Measurements from ENCODE around the gene DCC. TPM values are rescaled to one million over a fixed set of nuclear protein-coding genes. Genes with fewer than 3 reads are reported as not detected.

DCC gene
- total RNA-seq, 1 experiment from 2014 or later, result not detected

DNA sequence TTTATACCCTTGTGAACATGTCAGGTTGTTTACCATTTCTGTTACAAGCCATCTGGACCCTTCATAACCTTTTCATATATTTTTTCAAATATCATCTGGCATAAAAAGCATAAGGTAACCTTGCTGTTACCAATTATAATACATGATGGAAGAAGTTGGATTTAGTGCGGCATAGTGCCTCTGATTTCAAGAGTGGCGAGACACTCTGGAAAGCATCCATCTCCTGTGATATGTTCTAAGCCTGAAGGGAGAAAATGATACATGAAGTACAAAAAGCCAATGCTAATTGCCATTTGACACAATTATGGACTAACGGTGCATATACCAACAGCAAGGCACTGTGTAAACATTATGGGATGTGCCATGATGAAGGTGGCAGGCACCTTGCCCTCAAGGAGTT, 75.1 kb downstream of the DCC start:
- Histone ChIP-seq H3K36me3 (no peaks in the 10 kb centered on the region), H3K27ac (no peak overlapping the region), H3K4me3 (no peak overlapping the region), H3K27me3 (replicated peaks) (no peaks in the 10 kb centered on the region), H3K9me3 (replicated peaks) (no peaks in the 10 kb centered on the region), H3K4me1 (replicated peaks) (no peaks in the 10 kb centered on the region)
- no peak for DNase-seq (ENCODE audit: low read depth in 1 of 2, low spot score in 2 of 2)

DNA sequence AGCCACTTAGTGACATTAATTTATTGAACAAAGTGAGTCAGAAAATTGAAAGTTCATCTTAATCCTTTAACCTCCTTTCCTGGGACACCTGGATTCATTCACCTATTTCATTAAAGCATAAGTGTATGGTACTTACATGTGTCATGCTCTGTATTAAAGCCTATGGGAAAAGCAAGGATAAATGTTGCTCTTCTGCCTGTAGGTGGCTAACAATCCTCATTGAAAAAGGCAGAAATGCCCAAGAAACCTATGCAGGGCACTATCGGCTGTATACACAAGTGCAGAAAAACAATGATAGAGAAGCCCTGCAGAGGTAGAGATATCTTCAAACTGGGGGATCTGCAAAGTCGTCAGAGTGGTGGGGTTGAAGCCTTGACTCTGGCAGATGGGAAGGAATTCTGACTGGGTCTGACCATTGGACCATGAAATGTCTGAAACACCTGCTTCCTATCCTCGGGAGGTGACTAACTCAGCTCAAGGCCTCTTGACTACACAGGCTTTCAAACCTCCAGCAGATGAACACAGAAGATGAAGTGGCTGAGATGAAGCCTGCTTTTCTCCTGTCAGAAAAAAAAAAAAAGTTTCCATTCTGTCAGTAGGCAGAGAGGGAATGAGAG, 83.1 kb downstream of the DCC start:
- no peak overlapping the region for H3K27ac ChIP-seq
- H3K9me3 ChIP-seq (replicated peaks), result no peaks in the 10 kb centered on the region; the same call in none of the 2 replicates
- H3K4me3 ChIP-seq, result no peak overlapping the region
- no peaks in the 10 kb centered on the region for H3K27me3 ChIP-seq (replicated peaks)
- DNase-seq (ENCODE audit: low read depth in 1 of 2, low spot score in 2 of 2), result no peak
- no peaks in the 10 kb centered on the region for H3K36me3 ChIP-seq
- H3K4me1 ChIP-seq (replicated peaks), result no peaks in the 10 kb centered on the region

DNA sequence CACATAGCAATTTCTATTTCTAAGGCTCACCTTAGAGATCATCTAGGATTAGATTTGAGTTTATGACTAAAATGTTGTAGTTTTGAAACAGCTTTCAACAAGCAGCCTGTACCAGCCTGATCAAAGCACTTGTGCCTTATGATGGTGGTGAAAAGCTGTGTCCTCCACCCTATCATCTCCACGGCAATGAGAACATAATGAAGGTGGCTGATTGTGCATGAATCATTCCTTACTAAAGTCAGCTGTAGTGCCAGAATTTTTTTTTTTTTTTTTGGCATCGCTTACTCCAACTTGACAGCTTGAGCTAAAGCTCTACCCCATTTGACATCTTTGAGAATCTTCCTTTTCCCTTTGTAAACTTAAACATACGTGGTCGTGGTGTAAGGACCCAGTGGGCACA, 86.0 kb downstream of the DCC start:
- Histone ChIP-seq H3K36me3 (no peaks in the 10 kb centered on the region), H3K4me1 (replicated peaks) (no peaks in the 10 kb centered on the region), H3K27me3 (replicated peaks) (no peaks in the 10 kb centered on the region; the same call in 1 of the 2 replicates), H3K4me3 (no peak overlapping the region), H3K9me3 (replicated peaks) (no peaks in the 10 kb centered on the region; the same call in none of the 2 replicates), H3K27ac (no peak overlapping the region)
- no peak for DNase-seq (ENCODE audit: low read depth in 1 of 2, low spot score in 2 of 2)

DNA sequence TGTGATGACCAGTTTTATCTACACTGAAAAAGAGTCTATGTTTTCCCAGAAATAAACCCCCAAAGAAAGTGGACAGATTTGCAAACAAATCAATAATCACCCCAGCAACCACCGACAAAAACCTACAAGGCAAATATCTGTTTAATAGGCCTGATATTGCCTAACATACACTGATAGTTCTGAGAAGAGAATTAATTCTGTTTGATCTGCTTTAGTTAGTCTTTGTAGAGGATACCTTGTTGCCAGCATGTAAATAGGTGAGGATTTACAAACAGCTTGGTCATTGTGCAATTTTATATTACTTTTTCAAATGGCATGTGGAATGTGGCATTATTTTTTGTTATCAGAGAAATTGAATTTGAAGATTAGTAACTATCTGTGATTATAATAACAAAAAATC, 86.5 kb downstream of the DCC start:
- DNase-seq (ENCODE audit: low read depth in 1 of 2, low spot score in 2 of 2), result no peak
- no peaks in the 10 kb centered on the region; the same call in none of the 2 replicates for H3K9me3 ChIP-seq (replicated peaks)
- no peaks in the 10 kb centered on the region for H3K36me3 ChIP-seq
- no peaks in the 10 kb centered on the region; the same call in 1 of the 2 replicates for H3K27me3 ChIP-seq (replicated peaks)
- no peak overlapping the region for H3K27ac ChIP-seq
- no peaks in the 10 kb centered on the region for H3K4me1 ChIP-seq (replicated peaks)
- no peak overlapping the region for H3K4me3 ChIP-seq

DNA sequence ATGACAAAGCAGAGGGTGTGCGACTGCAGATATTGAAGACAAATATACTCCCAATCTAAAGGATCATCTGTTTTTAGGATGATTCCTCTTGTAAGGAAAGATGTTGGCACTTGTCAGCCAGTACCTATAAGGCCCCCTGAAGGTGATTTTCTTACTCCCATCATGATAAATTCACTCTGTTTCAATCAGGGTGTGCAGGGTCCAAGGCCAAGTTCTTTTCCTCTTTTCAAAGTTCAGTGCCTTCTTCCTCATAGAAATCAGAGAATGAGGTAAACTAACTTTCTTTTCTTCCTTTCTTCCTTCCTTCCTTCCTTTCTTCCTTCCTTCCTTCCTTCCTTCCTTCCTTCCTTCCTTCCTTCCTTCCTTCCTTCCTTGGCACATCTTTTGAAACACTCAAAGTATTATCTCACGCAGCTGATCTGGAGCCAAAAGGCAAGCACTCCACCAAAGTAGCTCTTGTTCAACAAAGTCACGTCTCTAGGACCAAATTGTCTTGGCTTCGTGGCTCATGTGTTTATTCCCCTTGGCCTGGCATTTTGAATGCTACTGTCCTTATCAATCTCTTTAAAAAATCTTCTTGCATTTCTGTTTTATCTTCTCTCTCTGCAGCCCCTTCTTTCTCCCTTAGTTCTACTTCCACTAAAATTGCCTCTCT, 87.7 kb downstream of the DCC start:
- H3K4me3 ChIP-seq, result no peak overlapping the region
- H3K36me3 ChIP-seq, result no peaks in the 10 kb centered on the region
- no peaks in the 10 kb centered on the region; the same call in 1 of the 2 replicates for H3K27me3 ChIP-seq (replicated peaks)
- no peak for DNase-seq (ENCODE audit: low read depth in 1 of 2, low spot score in 2 of 2)
- H3K4me1 ChIP-seq (replicated peaks), result no peaks in the 10 kb centered on the region
- no peak overlapping the region for H3K27ac ChIP-seq
- no peaks in the 10 kb centered on the region; the same call in none of the 2 replicates for H3K9me3 ChIP-seq (replicated peaks)

DNA sequence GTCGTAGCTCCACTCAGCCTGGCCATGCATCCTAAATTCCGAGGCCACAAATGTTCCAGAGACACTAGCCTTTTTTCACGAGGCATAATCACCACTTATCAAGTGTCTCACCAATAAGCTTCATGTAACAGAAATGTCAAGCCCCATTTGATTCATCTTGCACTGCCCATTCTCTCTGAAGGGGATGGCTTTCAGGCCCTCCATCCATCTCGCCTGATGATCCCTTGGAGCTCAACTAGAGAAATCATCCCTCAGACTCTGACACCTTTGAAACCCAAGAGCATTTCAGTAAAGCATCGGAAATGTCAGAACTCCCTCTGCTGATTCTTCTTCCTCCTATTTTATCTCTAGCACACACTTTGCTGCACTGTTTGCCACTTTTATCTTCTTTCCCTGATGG, 91.7 kb downstream of the DCC start:
- no peaks in the 10 kb centered on the region for H3K36me3 ChIP-seq
- H3K27me3 ChIP-seq (replicated peaks), result no peaks in the 10 kb centered on the region; the same call in 1 of the 2 replicates
- H3K9me3 ChIP-seq (replicated peaks), result no peaks in the 10 kb centered on the region; the same call in none of the 2 replicates
- no peaks in the 10 kb centered on the region for H3K4me1 ChIP-seq (replicated peaks)
- no peak overlapping the region for H3K4me3 ChIP-seq
- no peak overlapping the region for H3K27ac ChIP-seq
- DNase-seq (ENCODE audit: low read depth in 1 of 2, low spot score in 2 of 2), result no peak

DNA sequence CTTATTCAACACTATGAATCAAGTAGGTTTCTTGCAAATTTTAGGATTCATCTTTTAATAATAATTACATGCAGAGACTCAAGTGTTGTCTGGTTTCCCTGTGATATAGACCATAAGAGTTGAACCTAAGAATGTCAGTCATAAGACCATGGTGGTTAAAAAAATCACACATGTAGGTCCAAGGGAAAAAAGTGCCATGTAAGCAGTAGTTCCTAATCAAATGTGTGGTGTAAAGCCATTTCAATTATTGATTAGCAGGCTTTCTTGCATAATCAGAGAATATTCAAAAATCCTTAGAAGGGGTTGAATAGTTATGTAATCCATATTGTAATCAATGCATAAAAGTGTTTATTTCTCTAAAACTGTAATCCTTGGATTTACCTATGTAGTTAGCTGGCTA, 93.8 kb downstream of the DCC start:
- H3K36me3 ChIP-seq, result no peaks in the 10 kb centered on the region
- H3K4me3 ChIP-seq, result no peak overlapping the region
- H3K27me3 ChIP-seq (replicated peaks), result no peaks in the 10 kb centered on the region; the same call in 1 of the 2 replicates
- DNase-seq (ENCODE audit: low read depth in 1 of 2, low spot score in 2 of 2), result no peak
- no peak overlapping the region for H3K27ac ChIP-seq
- no peaks in the 10 kb centered on the region; the same call in none of the 2 replicates for H3K9me3 ChIP-seq (replicated peaks)
- no peaks in the 10 kb centered on the region for H3K4me1 ChIP-seq (replicated peaks)

DNA sequence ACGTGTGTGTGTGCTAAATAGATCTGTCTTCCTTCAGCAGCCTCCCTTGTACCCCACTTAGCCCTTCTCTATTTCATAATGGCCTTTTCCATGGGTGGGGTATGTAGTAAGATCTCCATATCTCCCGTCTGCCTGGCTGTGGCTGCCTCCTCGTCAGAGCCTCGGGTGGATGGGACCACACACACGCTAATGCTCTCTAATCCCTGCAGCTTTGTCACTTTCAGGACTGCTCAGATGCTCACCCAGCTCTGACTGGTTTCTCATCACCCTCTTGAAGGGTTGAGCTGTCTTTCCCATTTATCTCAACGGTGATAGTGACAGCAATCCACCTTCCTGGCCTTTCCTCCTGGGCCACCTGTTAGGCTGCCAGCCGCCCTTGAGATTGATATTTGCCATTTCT, 95.3 kb downstream of the DCC start:
- no peaks in the 10 kb centered on the region; the same call in 1 of the 2 replicates for H3K9me3 ChIP-seq (replicated peaks)

DNA sequence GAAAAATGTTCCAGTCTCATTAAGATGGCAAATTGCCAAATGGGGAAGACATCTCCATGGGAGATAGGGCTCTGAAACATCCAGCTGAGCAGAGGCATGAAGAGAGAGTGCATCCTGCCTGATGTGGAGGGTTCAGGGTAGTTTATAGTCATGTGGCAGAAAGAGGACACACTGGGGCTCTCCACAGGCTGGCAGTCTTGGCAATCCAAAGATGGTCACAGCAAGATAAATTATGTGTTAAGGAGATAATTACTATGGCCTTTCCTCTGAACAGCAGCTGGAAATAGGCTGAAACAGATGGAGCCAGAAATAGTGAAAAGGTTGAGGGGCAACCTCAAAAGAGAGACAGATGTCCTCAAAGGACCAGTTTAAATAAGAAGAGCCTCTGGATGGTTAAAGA, 97.2 kb downstream of the DCC start:
- Histone ChIP-seq H3K27me3 (replicated peaks) (no peaks in the 10 kb centered on the region), H3K36me3 (no peaks in the 10 kb centered on the region), H3K4me1 (replicated peaks) (no peaks in the 10 kb centered on the region), H3K27ac (no peak overlapping the region), H3K9me3 (replicated peaks) (no peaks in the 10 kb centered on the region; the same call in 1 of the 2 replicates), H3K4me3 (no peak overlapping the region)
- DNase-seq (ENCODE audit: low read depth in 1 of 2, low spot score in 2 of 2), result no peak

More for the DNA sequence above, 95.3 kb downstream of the DCC start:
- Histone ChIP-seq H3K27me3 (replicated peaks) (no peaks in the 10 kb centered on the region), H3K4me3 (no peak overlapping the region), H3K27ac (no peak overlapping the region), H3K4me1 (replicated peaks) (no peaks in the 10 kb centered on the region), H3K36me3 (no peaks in the 10 kb centered on the region)
- DNase-seq (ENCODE audit: low read depth in 1 of 2, low spot score in 2 of 2), result no peak

DNA sequence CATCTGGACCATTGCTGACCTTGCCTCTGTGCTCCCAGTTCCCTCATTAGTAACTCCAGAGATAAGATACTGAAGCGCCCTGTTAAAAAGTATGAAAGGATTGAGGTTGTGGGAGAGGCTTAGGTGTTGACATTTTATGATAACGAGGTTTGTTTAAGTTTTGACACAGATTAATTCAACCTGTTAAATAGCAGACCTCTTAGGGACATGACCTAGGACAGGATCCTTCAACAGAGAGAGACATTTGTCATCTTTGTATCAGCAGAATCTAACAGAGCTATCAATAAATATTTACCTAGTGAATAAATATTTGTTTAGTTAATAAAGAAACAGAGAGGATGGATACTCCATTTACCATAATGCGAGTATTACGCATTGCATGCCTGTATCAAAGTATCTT, 99.5 kb downstream of the DCC start:
- H3K27ac ChIP-seq, result no peak overlapping the region
- H3K4me1 ChIP-seq (replicated peaks), result no peaks in the 10 kb centered on the region
- no peaks in the 10 kb centered on the region for H3K27me3 ChIP-seq (replicated peaks)
- DNase-seq (ENCODE audit: low read depth in 1 of 2, low spot score in 2 of 2), result no peak
- peaks cover 2% of the 10 kb centered on the region; the same call in 1 of the 2 replicates for H3K9me3 ChIP-seq (replicated peaks)
- H3K36me3 ChIP-seq, result no peaks in the 10 kb centered on the region
- H3K4me3 ChIP-seq, result no peak overlapping the region

DNA sequence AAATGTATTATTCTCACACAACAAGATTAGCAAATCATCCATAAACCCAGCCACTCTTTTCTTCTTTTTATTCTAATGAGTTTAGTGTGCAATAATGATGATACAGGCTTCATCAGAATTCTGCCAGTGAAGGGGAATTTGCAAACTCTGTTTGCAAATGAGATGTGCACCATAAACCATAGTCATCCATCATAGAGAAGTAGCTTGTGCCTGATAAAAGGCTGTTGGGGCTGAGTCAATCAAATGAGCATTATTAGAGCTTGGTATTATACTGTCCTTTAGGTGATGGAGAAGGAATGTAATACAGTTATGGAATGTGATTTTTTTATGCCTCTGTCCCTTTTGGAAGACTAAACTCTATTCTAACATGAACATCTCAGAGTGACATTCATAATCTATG, 101.8 kb downstream of the DCC start:
- Histone ChIP-seq H3K9me3 (replicated peaks) (0 out of 2 replicates have a peak, but pooled peaks cover 2% of the 10 kb centered on the region), H3K27ac (no peak overlapping the region), H3K27me3 (replicated peaks) (no peaks in the 10 kb centered on the region), H3K4me3 (no peak overlapping the region), H3K4me1 (replicated peaks) (no peaks in the 10 kb centered on the region), H3K36me3 (no peaks in the 10 kb centered on the region)
- DNase-seq (ENCODE audit: low read depth in 1 of 2, low spot score in 2 of 2), result no peak

DNA sequence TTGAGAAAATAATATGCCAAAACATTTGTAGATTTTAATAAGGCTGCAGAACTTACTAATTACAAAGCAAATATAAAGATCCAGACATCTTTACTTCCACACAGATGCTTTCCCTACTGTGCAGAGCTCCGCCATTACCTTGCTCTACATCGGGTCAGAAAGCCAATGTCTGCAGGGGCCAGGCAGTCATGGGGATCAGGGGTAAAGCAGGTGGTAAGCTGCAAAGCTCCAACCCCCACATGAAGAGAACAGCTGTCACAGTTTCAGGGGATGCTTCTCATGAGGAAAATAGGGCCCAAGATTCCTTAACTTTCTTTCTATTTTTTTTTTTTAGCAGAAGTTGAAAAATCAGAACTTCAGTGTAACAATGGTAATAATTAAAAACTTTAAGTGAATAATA, 102.7 kb downstream of the DCC start:
- Histone ChIP-seq H3K9me3 (replicated peaks) (0 out of 2 replicates have a peak, but pooled peaks cover 2% of the 10 kb centered on the region), H3K4me1 (replicated peaks) (no peaks in the 10 kb centered on the region), H3K27me3 (replicated peaks) (no peaks in the 10 kb centered on the region), H3K36me3 (no peaks in the 10 kb centered on the region), H3K27ac (no peak overlapping the region), H3K4me3 (no peak overlapping the region)
- DNase-seq (ENCODE audit: low read depth in 1 of 2, low spot score in 2 of 2), result no peak

DNA sequence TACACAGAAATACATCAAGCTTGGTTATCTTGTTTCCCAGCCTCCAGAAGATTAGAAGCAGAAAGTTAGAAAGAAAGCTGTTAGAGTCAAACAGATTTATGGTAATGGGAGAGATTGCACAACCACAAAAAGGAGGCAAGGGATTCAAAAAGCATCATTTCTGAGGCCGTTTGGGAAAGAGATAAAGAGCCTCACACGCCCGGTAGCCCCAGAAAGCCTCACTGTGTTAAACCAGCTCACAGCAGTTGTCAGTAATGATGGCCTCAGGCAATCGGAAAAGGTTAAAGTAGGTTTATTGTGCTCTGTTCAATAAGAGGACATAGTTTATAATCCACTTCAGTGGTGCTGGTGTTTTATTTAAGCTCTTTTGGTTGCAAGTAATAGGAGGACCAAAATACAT, 111.3 kb downstream of the DCC start:
- no peak overlapping the region for H3K4me3 ChIP-seq
- H3K9me3 ChIP-seq (replicated peaks), result no peaks in the 10 kb centered on the region
- no peaks in the 10 kb centered on the region for H3K4me1 ChIP-seq (replicated peaks)
- H3K27ac ChIP-seq, result no peak overlapping the region
- DNase-seq (ENCODE audit: low read depth in 1 of 2, low spot score in 2 of 2), result no peak
- H3K27me3 ChIP-seq (replicated peaks), result no peaks in the 10 kb centered on the region
- H3K36me3 ChIP-seq, result no peaks in the 10 kb centered on the region

DNA sequence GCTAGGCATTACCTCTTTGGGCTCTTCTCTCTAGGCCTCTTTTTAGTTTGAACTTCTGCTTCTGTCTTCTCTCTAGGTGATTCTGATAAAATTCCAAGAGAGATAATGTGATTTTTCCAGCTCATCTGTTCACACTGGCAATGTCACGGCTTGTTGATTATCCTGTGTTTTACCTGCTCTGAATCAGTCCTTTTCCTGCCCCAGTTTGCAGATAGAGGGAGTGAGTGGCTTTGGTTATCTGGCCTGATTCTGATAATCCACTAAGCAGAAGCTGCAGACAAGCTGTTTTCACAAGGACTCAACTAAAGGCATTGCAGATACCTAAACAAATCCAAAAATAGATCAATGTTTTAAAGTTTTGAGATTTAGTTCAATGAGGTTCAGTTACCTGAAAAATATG, 111.9 kb downstream of the DCC start:
- H3K36me3 ChIP-seq, result no peaks in the 10 kb centered on the region
- H3K9me3 ChIP-seq (replicated peaks), result no peaks in the 10 kb centered on the region
- no peaks in the 10 kb centered on the region for H3K4me1 ChIP-seq (replicated peaks)
- no peak for DNase-seq (ENCODE audit: low read depth in 1 of 2, low spot score in 2 of 2)
- H3K27me3 ChIP-seq (replicated peaks), result no peaks in the 10 kb centered on the region
- no peak overlapping the region for H3K4me3 ChIP-seq
- no peak overlapping the region for H3K27ac ChIP-seq
